Ishikawa (cell line): ENCODE measurements around the gene TPRG1.

Experiments used
- CEBPB ChIP-seq: IDR thresholded peaks from 2 replicates; pipeline ENCODE4 v1.6.1; 2012
- CREB1 ChIP-seq: IDR thresholded peaks from 2 replicates; pipeline ENCODE4 v1.6.1; 2012; ENCODE audit warnings: low read depth
- EGR1 ChIP-seq: IDR thresholded peaks from 2 replicates; pipeline ENCODE4 v1.6.1; 2012
- EP300 ChIP-seq: IDR thresholded peaks from 2 replicates; pipeline ENCODE4 v1.6.1; 2012; ENCODE audit warnings: borderline replicate concordance
- FOXM1 ChIP-seq: IDR thresholded peaks from 2 replicates; pipeline ENCODE4 v1.6.1; 2012; ENCODE audit warnings: low read depth, borderline replicate concordance
- MAX ChIP-seq: IDR thresholded peaks from 2 replicates; pipeline ENCODE4 v1.6.1; 2012
- NFIC ChIP-seq: IDR thresholded peaks from 2 replicates; pipeline ENCODE4 v1.6.1; 2012
- RAD21 ChIP-seq: IDR thresholded peaks from 2 replicates; pipeline ENCODE4 v1.6.1; 2012; ENCODE audit warnings: low read depth
- TAF1 ChIP-seq: IDR thresholded peaks from 2 replicates; pipeline ENCODE4 v1.6.1; 2012; ENCODE audit warnings: low read depth, mild to moderate bottlenecking
- TCF12 ChIP-seq: IDR thresholded peaks from 2 replicates; pipeline ENCODE4 v1.6.1; 2012; ENCODE audit warnings: low read depth
- TEAD4 ChIP-seq: IDR thresholded peaks from 2 replicates; pipeline ENCODE4 v1.6.1; 2012
- YY1 ChIP-seq: IDR thresholded peaks from 2 replicates; pipeline ENCODE4 v1.6.1; 2012; ENCODE audit warnings: low read depth
- ZBTB7A ChIP-seq: IDR thresholded peaks from 2 replicates; pipeline ENCODE4 v1.6.1; 2012; ENCODE audit warnings: low read depth
- TF ChIP-seq, protein P1 (sequence below): IDR thresholded peaks from 2 replicates; pipeline ENCODE4 v1.6.1; 2012
- TF ChIP-seq, protein P2 (sequence below): IDR thresholded peaks from 2 replicates; pipeline ENCODE4 v1.6.1; 2012; ENCODE audit warnings: low read depth, mild to moderate bottlenecking

TPRG1 gene

DNA sequence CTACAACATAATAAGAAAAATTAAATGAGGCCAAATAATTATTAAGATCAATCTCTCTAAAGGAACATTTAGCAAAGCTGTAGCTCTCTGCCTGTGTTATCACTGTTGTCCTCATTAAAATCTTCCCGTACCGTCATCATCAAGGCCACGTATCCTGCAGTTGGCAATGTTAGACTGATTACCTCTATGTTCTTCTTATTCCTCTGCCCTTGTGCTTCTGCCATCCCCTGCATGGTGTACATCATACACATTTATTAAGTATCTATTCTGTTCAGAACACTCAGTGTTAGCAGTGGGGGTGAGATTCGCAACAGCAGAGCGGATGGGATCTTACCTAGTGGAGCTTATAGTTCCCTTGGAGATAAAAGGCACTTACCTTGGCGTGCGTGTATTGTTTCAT is 12.8 kb downstream of the TPRG1 start:
- no peak for TF ChIP-seq YY1
- TF ChIP-seq CREB1 = no peak
- no peak for TF ChIP-seq TAF1
- TF ChIP-seq EGR1 = no peak
- TF ChIP-seq FOXM1 = no peak
- no peak for TF ChIP-seq ZBTB7A
- no peak for TF ChIP-seq NFIC
- no peak for TF ChIP-seq TCF12
- no peak for TF ChIP-seq MAX
- no peak for TF ChIP-seq EP300
- TF ChIP-seq TEAD4 = no peak
- TF ChIP-seq CEBPB = no peak

GRCh38 chr3:189186101-189186500 is 14.3 kb downstream of the TPRG1 start:
- no peak for TF ChIP-seq EP300
- TF ChIP-seq, protein P1, sequence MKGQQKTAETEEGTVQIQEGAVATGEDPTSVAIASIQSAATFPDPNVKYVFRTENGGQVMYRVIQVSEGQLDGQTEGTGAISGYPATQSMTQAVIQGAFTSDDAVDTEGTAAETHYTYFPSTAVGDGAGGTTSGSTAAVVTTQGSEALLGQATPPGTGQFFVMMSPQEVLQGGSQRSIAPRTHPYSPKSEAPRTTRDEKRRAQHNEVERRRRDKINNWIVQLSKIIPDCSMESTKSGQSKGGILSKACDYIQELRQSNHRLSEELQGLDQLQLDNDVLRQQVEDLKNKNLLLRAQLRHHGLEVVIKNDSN = no peak
- no peak for TF ChIP-seq MAX
- no peak for TF ChIP-seq EGR1
- TF ChIP-seq, protein P2, sequence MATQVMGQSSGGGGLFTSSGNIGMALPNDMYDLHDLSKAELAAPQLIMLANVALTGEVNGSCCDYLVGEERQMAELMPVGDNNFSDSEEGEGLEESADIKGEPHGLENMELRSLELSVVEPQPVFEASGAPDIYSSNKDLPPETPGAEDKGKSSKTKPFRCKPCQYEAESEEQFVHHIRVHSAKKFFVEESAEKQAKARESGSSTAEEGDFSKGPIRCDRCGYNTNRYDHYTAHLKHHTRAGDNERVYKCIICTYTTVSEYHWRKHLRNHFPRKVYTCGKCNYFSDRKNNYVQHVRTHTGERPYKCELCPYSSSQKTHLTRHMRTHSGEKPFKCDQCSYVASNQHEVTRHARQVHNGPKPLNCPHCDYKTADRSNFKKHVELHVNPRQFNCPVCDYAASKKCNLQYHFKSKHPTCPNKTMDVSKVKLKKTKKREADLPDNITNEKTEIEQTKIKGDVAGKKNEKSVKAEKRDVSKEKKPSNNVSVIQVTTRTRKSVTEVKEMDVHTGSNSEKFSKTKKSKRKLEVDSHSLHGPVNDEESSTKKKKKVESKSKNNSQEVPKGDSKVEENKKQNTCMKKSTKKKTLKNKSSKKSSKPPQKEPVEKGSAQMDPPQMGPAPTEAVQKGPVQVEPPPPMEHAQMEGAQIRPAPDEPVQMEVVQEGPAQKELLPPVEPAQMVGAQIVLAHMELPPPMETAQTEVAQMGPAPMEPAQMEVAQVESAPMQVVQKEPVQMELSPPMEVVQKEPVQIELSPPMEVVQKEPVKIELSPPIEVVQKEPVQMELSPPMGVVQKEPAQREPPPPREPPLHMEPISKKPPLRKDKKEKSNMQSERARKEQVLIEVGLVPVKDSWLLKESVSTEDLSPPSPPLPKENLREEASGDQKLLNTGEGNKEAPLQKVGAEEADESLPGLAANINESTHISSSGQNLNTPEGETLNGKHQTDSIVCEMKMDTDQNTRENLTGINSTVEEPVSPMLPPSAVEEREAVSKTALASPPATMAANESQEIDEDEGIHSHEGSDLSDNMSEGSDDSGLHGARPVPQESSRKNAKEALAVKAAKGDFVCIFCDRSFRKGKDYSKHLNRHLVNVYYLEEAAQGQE = no peak
- TF ChIP-seq NFIC = no peak
- no peak for TF ChIP-seq YY1
- TF ChIP-seq ZBTB7A = no peak
- TF ChIP-seq CEBPB = no peak
- no peak for TF ChIP-seq TCF12
- no peak for TF ChIP-seq RAD21

- TF ChIP-seq TEAD4 (no peak), YY1 (no peak), TCF12 (no peak), FOXM1 (no peak), NFIC (no peak)
Measured at GRCh38 chr3:189188466-189188865, 16.7 kb downstream of the TPRG1 start.

DNA sequence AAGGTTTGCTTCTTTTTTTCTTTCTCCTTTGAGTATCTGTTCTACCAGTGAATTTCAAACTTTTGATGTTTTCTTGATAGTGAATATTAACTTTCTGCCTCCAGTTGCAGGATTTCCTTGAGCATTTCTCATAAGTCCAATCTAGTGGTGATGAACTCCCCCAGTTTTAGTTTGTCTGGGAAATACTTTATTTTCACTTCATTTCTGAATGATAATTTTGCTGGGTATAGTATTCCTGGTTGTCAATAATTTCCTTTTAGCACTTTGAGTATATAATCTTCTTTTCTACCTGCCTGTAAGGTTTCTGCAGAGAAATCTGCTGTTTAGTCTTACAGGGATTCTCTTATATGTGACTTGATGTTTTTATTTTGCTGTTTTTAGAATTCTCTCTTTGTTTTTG is 21.0 kb downstream of the TPRG1 start:
- TF ChIP-seq MAX (no peak), CREB1 (no peak), EP300 (no peak), EGR1 (no peak), TAF1 (no peak), YY1 (no peak), CEBPB (no peak), ZBTB7A (no peak), NFIC (no peak)
- TF ChIP-seq, protein P1 = no peak
- TF ChIP-seq, protein P2 = no peak

DNA sequence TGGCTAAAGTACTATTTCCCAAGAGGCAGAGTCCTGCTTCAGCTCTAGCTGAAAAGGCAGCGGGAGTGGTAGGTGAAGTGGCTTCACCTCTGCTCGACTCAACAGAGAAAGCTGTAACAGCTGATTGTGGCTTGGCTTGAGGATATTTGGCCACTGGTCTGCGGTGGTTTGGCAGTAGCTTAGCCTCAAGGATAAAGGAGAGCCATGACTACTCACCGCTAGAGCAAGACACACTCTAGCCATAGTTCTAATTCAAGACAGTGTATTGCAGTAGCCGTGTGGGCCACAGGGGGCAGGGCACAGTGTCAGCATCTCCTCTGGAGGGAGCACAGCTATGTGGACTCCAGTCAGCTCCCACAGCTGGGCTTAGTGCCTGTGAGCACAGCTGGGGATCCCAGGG is 23.5 kb downstream of the TPRG1 start:
- TF ChIP-seq NFIC (no peak), MAX (no peak), CREB1 (no peak), RAD21 (no peak), EGR1 (no peak), FOXM1 (no peak), TAF1 (no peak)
- TF ChIP-seq, protein P1 = no peak
